ENCODE results near the gene SYP. TPM values are rescaled to one million over a fixed set of nuclear protein-coding genes. Genes with fewer than 3 reads are reported as not detected.

Gene SYP
- total and polyA plus RNA-seq, 2 experiments from 2014 or later = 0.45 to 1.3 TPM

DNA sequence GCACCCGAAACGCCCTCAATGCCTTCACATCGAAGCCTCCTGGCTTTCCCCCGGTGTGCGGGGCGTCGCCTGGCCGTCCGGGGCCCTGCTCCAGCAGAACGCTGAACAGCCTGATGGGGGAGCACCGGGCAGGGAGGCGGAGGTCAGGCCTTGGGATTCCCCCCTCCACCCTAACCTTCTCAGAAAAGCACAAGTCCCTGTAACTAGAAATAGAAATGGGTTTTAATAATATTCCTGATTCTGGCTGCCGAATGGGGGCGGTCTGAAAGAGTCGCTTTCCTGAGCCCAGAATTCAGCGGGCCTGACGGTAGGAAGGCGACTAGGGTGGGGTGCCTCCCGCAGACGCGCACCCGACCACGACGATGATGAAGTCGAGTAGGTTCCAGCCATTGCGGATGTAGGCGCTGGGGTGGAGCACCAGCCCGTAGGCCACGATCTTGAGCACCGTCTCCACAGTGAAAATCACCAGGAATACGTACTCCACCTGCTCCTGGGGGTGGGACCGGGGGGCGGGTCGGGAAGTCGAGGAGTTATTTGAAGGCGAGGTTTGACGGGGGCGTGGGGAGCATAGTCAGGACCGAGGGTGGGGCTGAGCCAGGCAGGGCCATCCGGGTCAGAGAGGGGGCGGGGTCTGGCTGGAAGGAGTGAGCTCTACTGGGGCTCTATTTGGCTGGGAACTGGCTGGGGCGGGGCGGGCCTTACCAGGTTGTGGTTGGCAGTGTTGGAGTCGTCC is 30.7 kb upstream of the SYP start:
- no peaks in the 10 kb centered on the region for H3K9me3 ChIP-seq (ENCODE audit: low read depth)
- no peak overlapping the region for H3K4me3 ChIP-seq
- no peaks in the 10 kb centered on the region for H3K27me3 ChIP-seq
- H3K27ac ChIP-seq = no peak overlapping the region
- H3K36me3 ChIP-seq = no peaks in the 10 kb centered on the region
- TF ChIP-seq, protein P1, sequence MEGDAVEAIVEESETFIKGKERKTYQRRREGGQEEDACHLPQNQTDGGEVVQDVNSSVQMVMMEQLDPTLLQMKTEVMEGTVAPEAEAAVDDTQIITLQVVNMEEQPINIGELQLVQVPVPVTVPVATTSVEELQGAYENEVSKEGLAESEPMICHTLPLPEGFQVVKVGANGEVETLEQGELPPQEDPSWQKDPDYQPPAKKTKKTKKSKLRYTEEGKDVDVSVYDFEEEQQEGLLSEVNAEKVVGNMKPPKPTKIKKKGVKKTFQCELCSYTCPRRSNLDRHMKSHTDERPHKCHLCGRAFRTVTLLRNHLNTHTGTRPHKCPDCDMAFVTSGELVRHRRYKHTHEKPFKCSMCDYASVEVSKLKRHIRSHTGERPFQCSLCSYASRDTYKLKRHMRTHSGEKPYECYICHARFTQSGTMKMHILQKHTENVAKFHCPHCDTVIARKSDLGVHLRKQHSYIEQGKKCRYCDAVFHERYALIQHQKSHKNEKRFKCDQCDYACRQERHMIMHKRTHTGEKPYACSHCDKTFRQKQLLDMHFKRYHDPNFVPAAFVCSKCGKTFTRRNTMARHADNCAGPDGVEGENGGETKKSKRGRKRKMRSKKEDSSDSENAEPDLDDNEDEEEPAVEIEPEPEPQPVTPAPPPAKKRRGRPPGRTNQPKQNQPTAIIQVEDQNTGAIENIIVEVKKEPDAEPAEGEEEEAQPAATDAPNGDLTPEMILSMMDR (IDR thresholded peaks at IDR 0.05; ENCODE audit: low read depth, low read length) = peak; percentile 17
- peak in 1 of 2 donors; percentile 40 for DNase-seq (ENCODE audit: low read depth in 1 of 2, low spot score in 1 of 2)
- no peaks in the 10 kb centered on the region for H3K4me1 ChIP-seq (ENCODE audit: low read depth)

DNA sequence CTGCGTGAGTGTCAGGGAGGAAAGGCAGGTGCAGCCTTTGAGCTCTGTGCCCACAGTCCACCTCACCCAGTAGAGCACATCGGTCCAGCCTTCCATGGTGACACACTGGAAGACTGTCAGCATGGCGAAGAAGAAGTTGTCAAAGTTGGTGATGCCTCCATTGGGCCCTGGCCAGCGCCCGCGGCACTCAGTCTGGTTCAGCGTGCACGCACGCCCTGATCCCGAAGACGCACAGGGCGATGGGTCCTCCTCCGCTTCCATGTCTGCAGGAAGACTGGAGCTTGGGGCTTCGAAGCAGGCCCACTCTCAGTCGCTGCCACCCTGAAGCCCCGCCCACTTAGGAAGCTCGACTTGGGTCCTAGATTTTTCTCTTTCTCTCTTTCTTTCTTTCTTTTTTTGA is 28.2 kb upstream of the SYP start:
- TF ChIP-seq, protein P1 (IDR thresholded peaks at IDR 0.05; ENCODE audit: low read depth, low read length) = no peak
- no peak for DNase-seq (ENCODE audit: low read depth in 1 of 2, low spot score in 1 of 2)

DNA sequence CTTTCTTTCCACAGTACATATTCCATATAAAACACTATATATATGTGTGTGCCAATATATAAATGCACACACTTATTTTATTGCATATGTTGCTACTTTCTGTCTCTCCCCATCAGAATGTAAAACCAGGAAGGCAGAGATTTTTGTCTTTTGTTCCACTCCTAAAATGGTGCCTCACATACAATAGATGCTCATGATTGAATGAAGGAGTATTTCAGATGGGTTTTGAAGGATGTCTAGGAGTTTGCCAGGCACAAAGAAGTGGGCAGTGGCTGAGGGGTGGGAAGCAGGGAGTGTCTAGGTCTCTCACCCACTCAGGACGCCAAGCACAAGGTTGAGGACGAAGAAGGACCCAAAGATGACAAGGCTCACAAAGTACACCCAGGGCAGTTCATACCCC is 27.7 kb upstream of the SYP start:
- H3K27ac ChIP-seq = no peak overlapping the region
- no peak for DNase-seq (ENCODE audit: low read depth in 1 of 2, low spot score in 1 of 2)
- no peak overlapping the region for H3K4me3 ChIP-seq
- no peaks in the 10 kb centered on the region for H3K36me3 ChIP-seq
- no peaks in the 10 kb centered on the region for H3K9me3 ChIP-seq (ENCODE audit: low read depth)
- TF ChIP-seq, protein P1 (IDR thresholded peaks at IDR 0.05; ENCODE audit: low read depth, low read length) = no peak
- no peaks in the 10 kb centered on the region for H3K27me3 ChIP-seq
- no peaks in the 10 kb centered on the region for H3K4me1 ChIP-seq (ENCODE audit: low read depth)

More for the DNA sequence above, 28.2 kb upstream of the SYP start:
- Histone ChIP-seq H3K9me3 (ENCODE audit: low read depth) (no peaks in the 10 kb centered on the region), H3K36me3 (no peaks in the 10 kb centered on the region), H3K27me3 (no peaks in the 10 kb centered on the region), H3K4me3 (no peak overlapping the region), H3K4me1 (ENCODE audit: low read depth) (no peaks in the 10 kb centered on the region), H3K27ac (no peak overlapping the region)

DNA sequence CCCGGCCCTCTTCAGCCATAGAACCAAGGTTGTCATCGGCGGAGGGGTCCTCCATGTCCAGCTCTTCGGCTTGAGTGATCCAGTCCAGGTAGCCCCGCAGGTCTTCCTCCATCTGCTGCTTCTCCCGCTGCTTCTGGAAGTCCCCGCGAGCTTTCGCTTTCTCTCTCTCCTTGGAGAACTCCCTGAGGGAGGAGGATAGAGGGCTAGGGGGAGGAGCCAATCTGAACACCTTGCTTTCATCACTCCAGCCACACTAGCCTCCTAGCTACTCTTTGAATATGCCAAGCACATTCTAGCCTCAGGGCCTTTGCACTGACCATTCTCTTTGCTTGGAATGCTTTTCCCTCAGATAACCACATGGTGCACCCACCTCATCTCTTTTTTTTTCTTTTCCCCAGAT is 27.0 kb upstream of the SYP start:
- no peaks in the 10 kb centered on the region for H3K4me1 ChIP-seq (ENCODE audit: low read depth)
- no peak for DNase-seq (ENCODE audit: low read depth in 1 of 2, low spot score in 1 of 2)
- H3K36me3 ChIP-seq = no peaks in the 10 kb centered on the region
- TF ChIP-seq, protein P1 (IDR thresholded peaks at IDR 0.05; ENCODE audit: low read depth, low read length) = no peak
- H3K4me3 ChIP-seq = no peak overlapping the region
- H3K27me3 ChIP-seq = no peaks in the 10 kb centered on the region
- no peaks in the 10 kb centered on the region for H3K9me3 ChIP-seq (ENCODE audit: low read depth)
- no peak overlapping the region for H3K27ac ChIP-seq

DNA sequence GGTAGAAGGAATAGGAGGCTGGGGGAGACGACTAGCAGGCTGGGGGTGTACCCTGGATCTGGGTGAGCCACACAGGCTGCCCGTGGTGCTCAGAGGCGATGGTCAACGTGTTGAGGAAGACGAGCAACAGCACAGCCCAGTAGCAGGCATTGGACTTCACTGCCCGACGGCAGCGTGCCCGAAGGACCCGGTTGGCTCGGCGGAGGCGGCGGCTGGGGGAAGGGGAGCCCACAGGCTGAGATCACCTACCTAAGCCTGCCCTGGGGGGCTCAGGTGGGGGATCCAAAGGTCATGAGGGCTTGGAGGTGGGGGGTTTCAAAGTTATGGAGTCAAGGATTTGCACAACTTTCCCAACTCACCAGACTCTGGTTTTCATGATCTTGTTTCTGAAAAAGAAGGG is 25.9 kb upstream of the SYP start:
- H3K27me3 ChIP-seq = no peaks in the 10 kb centered on the region
- DNase-seq (ENCODE audit: low read depth in 1 of 2, low spot score in 1 of 2) = no peak
- H3K4me3 ChIP-seq = no peak overlapping the region
- H3K9me3 ChIP-seq (ENCODE audit: low read depth) = no peaks in the 10 kb centered on the region
- no peaks in the 10 kb centered on the region for H3K36me3 ChIP-seq
- H3K27ac ChIP-seq = no peak overlapping the region
- H3K4me1 ChIP-seq (ENCODE audit: low read depth) = no peaks in the 10 kb centered on the region
- TF ChIP-seq, protein P1 (IDR thresholded peaks at IDR 0.05; ENCODE audit: low read depth, low read length) = no peak
